IPS-11a (cell line): ENCODE results near the gene KRT7.
"Not testable (repeated sequence)": the region's sequence is repeated elsewhere in the genome, so short reads cannot be mapped to it uniquely, and the experiment has no call there.

Experiments used
- H3K4me3 ChIP-seq: one replicate; pipeline ENCODE4 v1.5.1; 2013; ENCODE audit warnings: low read depth, low read length, control low read depth

The KRT7 gene

GRCh38 chr12:52254965-52255751 is 22.1 kb downstream of the KRT7 start:
- H3K4me3 ChIP-seq, result no peak overlapping the region

GRCh38 chr12:52255926-52256583 is 23.0 kb downstream of the KRT7 start:
- H3K4me3 ChIP-seq, result no peak overlapping the region

- H3K4me3 ChIP-seq, result no peak overlapping the region
Observed at GRCh38 chr12:52256584-52256935, 23.5 kb downstream of the KRT7 start.

GRCh38 chr12:52257074-52257551 is 24.1 kb downstream of the KRT7 start:
- no peak overlapping the region for H3K4me3 ChIP-seq

GRCh38 chr12:52257922-52258321 is 24.9 kb downstream of the KRT7 start:
- H3K4me3 ChIP-seq, result not testable (repeated sequence)

- H3K4me3 ChIP-seq, result no peak overlapping the region
Observed at GRCh38 chr12:52258335-52258901, 25.4 kb downstream of the KRT7 start.

GRCh38 chr12:52259657-52260243 is 26.7 kb downstream of the KRT7 start:
- H3K4me3 ChIP-seq, result no peak overlapping the region

GRCh38 chr12:52260361-52261207 is 27.5 kb downstream of the KRT7 start:
- H3K4me3 ChIP-seq, result no peak overlapping the region

GRCh38 chr12:52261208-52261484 is 28.1 kb downstream of the KRT7 start:
- H3K4me3 ChIP-seq, result no peak overlapping the region

GRCh38 chr12:52262286-52262685 is 29.2 kb downstream of the KRT7 start:
- H3K4me3 ChIP-seq, result no peak overlapping the region

GRCh38 chr12:52263761-52264434 is 30.9 kb downstream of the KRT7 start:
- H3K4me3 ChIP-seq, result no peak overlapping the region

GRCh38 chr12:52264435-52264825 is 31.4 kb downstream of the KRT7 start:
- H3K4me3 ChIP-seq, result no peak overlapping the region

GRCh38 chr12:52266514-52266913 is 33.5 kb downstream of the KRT7 start:
- no peak overlapping the region for H3K4me3 ChIP-seq

GRCh38 chr12:52267266-52267665 is 34.2 kb downstream of the KRT7 start:
- no peak overlapping the region for H3K4me3 ChIP-seq

GRCh38 chr12:52267699-52268098 is 34.7 kb downstream of the KRT7 start:
- H3K4me3 ChIP-seq, result no peak overlapping the region

- H3K4me3 ChIP-seq, result no peak overlapping the region
Observed at GRCh38 chr12:52268212-52268611, 35.2 kb downstream of the KRT7 start.

GRCh38 chr12:52270541-52271070 is 37.6 kb downstream of the KRT7 start:
- no peak overlapping the region for H3K4me3 ChIP-seq

- H3K4me3 ChIP-seq, result no peak overlapping the region
Observed at GRCh38 chr12:52271158-52271557, 38.1 kb downstream of the KRT7 start.

GRCh38 chr12:52274521-52275120 is 41.6 kb downstream of the KRT7 start, which contains the start of gene KRT86:
Gene KRT86 (plus strand): TSS chr12:52274645. CDS start chr12:52301917, 27,272 bp downstream.
- no peak within 1 kb of the TSS for H3K4me3 ChIP-seq

GRCh38 chr12:52275686-52276085 is 42.6 kb downstream of the KRT7 start:
- H3K4me3 ChIP-seq, result no peak overlapping the region
